H1 (cell line): ENCODE results near the gene CD164. TPM values are rescaled to one million over a fixed set of nuclear protein-coding genes. Genes with fewer than 3 reads are reported as not detected.

ENCODE experiments used
- CTCF ChIA-PET: fragments of 300-600 bp; sonication (Branson Sonifier 250); formaldehyde crosslinking; loops from one replicate; lab custom pipeline; 2021; ENCODE audit not compliant: partially characterized antibody; lab: Charles Lee
- POLR2A ChIA-PET: fragments of 300-600 bp; sonication (Branson Sonifier 250); formaldehyde crosslinking; loops from one replicate; lab custom pipeline; 2021; ENCODE audit warnings: inconsistent platforms; ENCODE audit not compliant: partially characterized antibody; lab: Charles Lee
- DNase-seq, 2 experiments: peaks; one replicate each; pipeline versions ENCODE4 v3.0.0 to v3.0.0-alpha.2; 2010 to 2022; ENCODE audit warnings: low spot score in 2 of 2, low read depth in 1 of 2, mixed read lengths in 1 of 2
- FAIRE-seq: peaks from 2 replicates; lab custom pipeline; 2011; peaks lifted over from hg19 to GRCh38; lab: Jason Lieb, UNC
- H2AFZ ChIP-seq: 2 replicates; pipeline ENCODE4 v1.8.1; 2012; ENCODE audit warnings: low read length, inconsistent platforms
- H2AK5ac ChIP-seq: 2 replicates; pipeline ENCODE4 v1.6.1; 2013; ENCODE audit warnings: low read depth, low read length
- H2BK120ac ChIP-seq: replicated peaks from 2 replicates; pipeline ENCODE3; 2013; ENCODE audit warnings: low read depth, low read length, inconsistent platforms
- H2BK12ac ChIP-seq: 2 replicates; pipeline ENCODE4 v1.6.1; 2013; ENCODE audit warnings: low read depth, low read length
- H2BK15ac ChIP-seq: 2 replicates; pipeline ENCODE4 v1.6.1; 2013; ENCODE audit warnings: low read length
- H2BK20ac ChIP-seq: 2 replicates; pipeline ENCODE4 v1.6.1; 2013; ENCODE audit warnings: low read length
- H2BK5ac ChIP-seq: 2 replicates; pipeline ENCODE4 v1.6.1; 2013; ENCODE audit warnings: low read depth, low read length
- H3K14ac ChIP-seq: 2 replicates; pipeline ENCODE4 v1.6.1; 2013; ENCODE audit warnings: inconsistent platforms; ENCODE audit not compliant: insufficient read length
- H3K18ac ChIP-seq: 2 replicates; pipeline ENCODE4 v1.6.1; 2013; ENCODE audit warnings: low read length; ENCODE audit errors: extremely low read depth
- H3K23ac ChIP-seq: 2 replicates; pipeline ENCODE4 v1.6.1; 2013; ENCODE audit warnings: inconsistent platforms; ENCODE audit not compliant: insufficient read length
- H3K23me2 ChIP-seq: 2 replicates; pipeline ENCODE4 v1.6.1; 2013; ENCODE audit warnings: low read depth, low read length
- H3K27ac ChIP-seq: 2 replicates; pipeline ENCODE4 v1.6.1; 2011; ENCODE audit warnings: low read depth, low read length, inconsistent platforms
- H3K27me3 ChIP-seq, 4 experiments: replicated peaks in 1 of 4; 1 replicate in 1 of 4; 2 replicates in 3 of 4; pipeline versions ENCODE4 v1.6.1 to v1.8.1; 2011 to 2013; ENCODE audit warnings: low read length in 3 of 4, mild to moderate bottlenecking in 3 of 4, inconsistent platforms in 2 of 4, mixed read lengths in 2 of 4, moderate library complexity in 1 of 4; ENCODE audit not compliant: control insufficient read depth in 3 of 4, insufficient read depth in 3 of 4; ENCODE audit errors: extremely low read depth in 1 of 4
- H3K36me3 ChIP-seq, 4 experiments: 2 replicates each; pipeline versions ENCODE4 v1.6.1 to v1.8.1; 2011 to 2013; ENCODE audit warnings: mild to moderate bottlenecking in 4 of 4, low read length in 3 of 4, moderate library complexity in 2 of 4, control low read depth in 1 of 4, inconsistent platforms in 1 of 4; ENCODE audit not compliant: insufficient read depth in 4 of 4, control insufficient read depth in 2 of 4
- H3K4ac ChIP-seq: replicated peaks from 2 replicates; pipeline ENCODE3; 2013; ENCODE audit warnings: low read length, low read depth, mixed read lengths, inconsistent platforms; ENCODE audit not compliant: insufficient read length
- H3K4me1 ChIP-seq, 4 experiments: replicated peaks in 1 of 4; 1 replicate in 1 of 4; 2 replicates in 3 of 4; pipeline versions ENCODE4 v1.6.1 to v1.8.1; 2011 to 2013; ENCODE audit warnings: low read length in 3 of 4, inconsistent platforms in 2 of 4, mixed read lengths in 1 of 4; ENCODE audit not compliant: insufficient read depth in 4 of 4, control insufficient read depth in 3 of 4
- H3K4me2 ChIP-seq, 2 experiments: 2 replicates each; pipeline versions ENCODE4 v1.6.1 to v1.8.1; 2011 to 2013; ENCODE audit warnings: low read depth in 2 of 2, low read length in 2 of 2, control low read depth in 1 of 2, inconsistent platforms in 1 of 2, mild to moderate bottlenecking in 1 of 2; ENCODE audit not compliant: insufficient read depth in 1 of 2
- H3K4me3 ChIP-seq, 4 experiments: fragments of 200-600, 300-600 bp in 1 of 4; sonication (generic), shearing (Covaris generic), sonication (Bioruptor Twin) in 1 of 4; 2 replicates each; pipeline versions ENCODE4 v1.5.1 to v1.8.1; 2011 to 2016; ENCODE audit warnings: low read length in 4 of 4, low read depth in 3 of 4, control low read depth in 2 of 4, inconsistent platforms in 2 of 4, mild to moderate bottlenecking in 2 of 4, mixed read lengths in 1 of 4, moderate library complexity in 1 of 4; ENCODE audit not compliant: insufficient read depth in 2 of 4; ENCODE audit errors: extremely low read depth in 1 of 4
- H3K56ac ChIP-seq: replicated peaks from 2 replicates; pipeline ENCODE3; 2013; ENCODE audit warnings: low read depth, mild to moderate bottlenecking, mixed read lengths, low read length, inconsistent platforms; ENCODE audit not compliant: insufficient read length
- H3K79me1 ChIP-seq: 2 replicates; pipeline ENCODE4 v1.6.1; 2013; ENCODE audit warnings: low read depth, low read length, control low read depth
- H3K79me2 ChIP-seq, 2 experiments: 2 replicates each; pipeline versions ENCODE4 v1.6.1 to v1.8.1; 2012 to 2013; ENCODE audit warnings: low read length in 2 of 2, mild to moderate bottlenecking in 2 of 2, inconsistent platforms in 1 of 2; ENCODE audit not compliant: insufficient read depth in 2 of 2, control insufficient read depth in 1 of 2
- H3K9ac ChIP-seq, 4 experiments: replicated peaks in 1 of 4; 1 replicate in 1 of 4; 2 replicates in 3 of 4; pipeline versions ENCODE4 v1.6.1 to v1.8.1; 2011 to 2013; ENCODE audit warnings: low read depth in 3 of 4, low read length in 3 of 4, control low read depth in 2 of 4, mild to moderate bottlenecking in 2 of 4, moderate library complexity in 2 of 4, inconsistent platforms in 1 of 4; ENCODE audit errors: extremely low read depth in 1 of 4
- H3K9me3 ChIP-seq, 2 experiments: 2 replicates each; pipeline versions ENCODE4 v1.6.1 to v1.8.1; 2012 to 2013; ENCODE audit warnings: mild to moderate bottlenecking in 2 of 2, moderate library complexity in 2 of 2, control low read depth in 1 of 2, inconsistent platforms in 1 of 2, low read depth in 1 of 2, low read length in 1 of 2, mixed read lengths in 1 of 2; ENCODE audit not compliant: insufficient read depth in 2 of 2
- H4K20me1 ChIP-seq, 2 experiments: replicated peaks in 1 of 2; 2 replicates each; pipeline versions ENCODE3 to v1.8.1; 2011 to 2013; ENCODE audit warnings: inconsistent platforms in 2 of 2, low read length in 2 of 2, mild to moderate bottlenecking in 1 of 2; ENCODE audit not compliant: insufficient read depth in 2 of 2, control insufficient read depth in 1 of 2
- H4K5ac ChIP-seq: 2 replicates; pipeline ENCODE4 v1.6.1; 2013; ENCODE audit warnings: low read length, low read depth, mixed read lengths, inconsistent platforms; ENCODE audit not compliant: insufficient read length
- H4K8ac ChIP-seq: 2 replicates; pipeline ENCODE4 v1.8.0; 2013; ENCODE audit warnings: mild to moderate bottlenecking, moderate library complexity, low read length, inconsistent platforms; ENCODE audit not compliant: insufficient read depth; ENCODE audit errors: extremely low read depth
- H4K91ac ChIP-seq: replicated peaks from 2 replicates; pipeline ENCODE3; 2013; ENCODE audit warnings: low read length, mixed read lengths, inconsistent platforms; ENCODE audit not compliant: insufficient read length
- ATF3 ChIP-seq: IDR thresholded peaks from 2 replicates; pipeline ENCODE4 v1.6.1; 2011; ENCODE audit warnings: low read depth, mild to moderate bottlenecking, low read length; ENCODE audit not compliant: insufficient read depth
- BACH1 ChIP-seq: IDR thresholded peaks from 2 replicates; pipeline ENCODE4 v1.6.1; 2012; ENCODE audit warnings: low read length, improper control_type of control experiment
- BRCA1 ChIP-seq: IDR thresholded peaks from 2 replicates; pipeline ENCODE4 v1.6.1; 2012; ENCODE audit warnings: low read depth, low read length, improper control_type of control experiment
- CHD2 ChIP-seq: IDR thresholded peaks from 2 replicates; pipeline ENCODE4 v1.6.1; 2012; ENCODE audit warnings: low read length, improper control_type of control experiment
- CREB1 ChIP-seq: IDR thresholded peaks from 2 replicates; pipeline ENCODE4 v1.6.1; 2012; ENCODE audit warnings: inconsistent platforms
- CTBP2 ChIP-seq: IDR thresholded peaks from 2 replicates; pipeline ENCODE4 v1.7.0; 2011; ENCODE audit warnings: borderline replicate concordance, mild to moderate bottlenecking, moderate library complexity, mixed read lengths, low read length; ENCODE audit not compliant: insufficient read depth, insufficient read length
- JUND ChIP-seq: IDR thresholded peaks from 2 replicates; pipeline ENCODE4 v1.6.1; 2011; ENCODE audit warnings: mild to moderate bottlenecking, improper control_type of control experiment, low read length
- KDM4A ChIP-seq: IDR thresholded peaks from one replicate; pipeline ENCODE4 v1.7.1; 2012; ENCODE audit warnings: low read depth, mild to moderate bottlenecking, moderate library complexity, low read length, inconsistent platforms; ENCODE audit not compliant: severe bottlenecking
- MAFK ChIP-seq: IDR thresholded peaks from 2 replicates; pipeline ENCODE4 v1.6.1; 2012; ENCODE audit warnings: low read depth, mild to moderate bottlenecking, improper control_type of control experiment, low read length
- POU5F1 ChIP-seq: IDR thresholded peaks from 2 replicates; pipeline ENCODE4 v1.6.1; 2011; ENCODE audit warnings: low read depth, mild to moderate bottlenecking, low read length, moderate library complexity
- RFX5 ChIP-seq: IDR thresholded peaks from 2 replicates; pipeline ENCODE4 v1.6.1; 2011; ENCODE audit warnings: low read depth, low read length, improper control_type of control experiment, borderline replicate concordance
- RXRA ChIP-seq: IDR thresholded peaks from 2 replicates; pipeline ENCODE4 v1.6.1; 2011; ENCODE audit warnings: low read depth, mild to moderate bottlenecking, low read length, moderate library complexity; ENCODE audit not compliant: insufficient read depth
- SAP30 ChIP-seq: fragments of 300-600 bp; sonication (generic); IDR thresholded peaks from 2 replicates; pipeline ENCODE4 v1.7.1; 2012; ENCODE audit warnings: low read length, moderate library complexity, mild to moderate bottlenecking, inconsistent platforms; ENCODE audit not compliant: insufficient read depth, insufficient replicate concordance
- SP1 ChIP-seq: IDR thresholded peaks from 2 replicates; pipeline ENCODE4 v1.6.1; 2011; ENCODE audit warnings: low read depth, low read length
- TCF12 ChIP-seq: IDR thresholded peaks from 2 replicates; pipeline ENCODE4 v1.6.1; 2011; ENCODE audit warnings: low read depth, mild to moderate bottlenecking, low read length
- YY1 ChIP-seq: IDR thresholded peaks from 2 replicates; pipeline ENCODE4 v1.6.1; 2011; ENCODE audit warnings: low read depth, mild to moderate bottlenecking, low read length
- WGBS, 2 experiments: shearing (Covaris generic) in 1 of 2; methylation state at CpG; one replicate each; pipeline versions ENCODE4 v1.1.6 to v1.1.7; 2013 to 2015; ENCODE audit warnings: low lambda C conversion rate in 2 of 2, mixed read lengths in 2 of 2, inconsistent platforms in 1 of 2, low coverage in 1 of 2, missing lambda C conversion rate in 1 of 2; ENCODE audit not compliant: insufficient replicate concordance in 2 of 2, insufficient coverage in 1 of 2, insufficient read length in 1 of 2; ENCODE audit errors: extremely low coverage in 1 of 2, missing lambda C conversion rate in 1 of 2; 5-methylcytosine and 5-hydroxymethylcytosine counted together
- polyA plus RNA-seq, 7 experiments: library from polyadenylated mRNA; depleted of rRNA in 3 of 7; stranded (reverse) in 5 of 7; unstranded in 2 of 7; fragments of >200 nt in 5 of 7; fragments of 200-250 nt in 2 of 7; gene quantifications; 1 replicate in 5 of 7; 2 replicates in 1 of 7; 4 replicates in 1 of 7; pipeline versions ENCODE4 v1.2.1 to v1.2.3, GENCODE V29; 2011 to 2013; ENCODE audit warnings: missing spikeins in 2 of 7, mixed read lengths in 2 of 7
- total RNA-seq: library from RNA; stranded (reverse); fragmentation: NEBNext Ultra II Directional; extraction: Animal tissue kit (Norgen Biotek cat#: 25700); gene quantifications from 2 replicates; pipeline ENCODE4 v1.2.1, GENCODE V29; 2021

Gene CD164
- total and polyA plus RNA-seq, 2 of the 8 experiments (the other 6 are each of a cell fraction or from before 2014, with no cell fraction given), result 69.3 to 94.3 TPM

- H3K4me3 ChIP-seq, result no peak overlapping the region
- no peaks in the 10 kb centered on the region for H3K79me2 ChIP-seq
- no peaks in the 10 kb centered on the region for H3K36me3 ChIP-seq
- H4K91ac ChIP-seq, result no peak overlapping the region
- H4K20me1 ChIP-seq, result no peaks in the 10 kb centered on the region
- no peak overlapping the region for H3K9ac ChIP-seq
- ChIA-PET POLR2A (no interaction called here), CTCF (interaction anchor here (1.0 to 1.1 kb wide), 3 partner anchors 9 to 190 kb away, joined by 3 read pairs; no protein-coding TSS in a partner anchor)
- H3K23me2 ChIP-seq, result no peaks in the 10 kb centered on the region
- 88% methylated on average over 4 of the region's 4 CpGs; no CpG with 5 or more reads in 1 of the 2 experiments for WGBS, 2 experiments
- H3K4me1 ChIP-seq, result no peaks in the 10 kb centered on the region
- no peak overlapping the region for H2BK12ac ChIP-seq
- H3K27me3 ChIP-seq, result no peaks in the 10 kb centered on the region; a peak in 1 of 7 replicates
- H3K4ac ChIP-seq, result no peak overlapping the region
- H2BK5ac ChIP-seq, result no peak overlapping the region
- no peak overlapping the region for H4K8ac ChIP-seq
- no peak overlapping the region for H2BK20ac ChIP-seq
- no peak overlapping the region for H3K56ac ChIP-seq
- no peak overlapping the region for H3K27ac ChIP-seq
- no peak overlapping the region for H3K18ac ChIP-seq
- no peaks in the 10 kb centered on the region for H3K79me1 ChIP-seq
- H4K5ac ChIP-seq, result no peak overlapping the region
- no peak for DNase-seq
- no peak for FAIRE-seq
- no peak overlapping the region for H3K14ac ChIP-seq
- no peak overlapping the region for H2AK5ac ChIP-seq
- no peak overlapping the region for H3K4me2 ChIP-seq
- no peak overlapping the region for H2BK120ac ChIP-seq
- no peak overlapping the region for H3K23ac ChIP-seq
- no peak overlapping the region for H2AFZ ChIP-seq
- no peak overlapping the region for H2BK15ac ChIP-seq
- H3K9me3 ChIP-seq, result no peaks in the 10 kb centered on the region
- TF ChIP-seq BACH1, result no peak
- no peak for TF ChIP-seq CHD2
- no peak for TF ChIP-seq KDM4A
- no peak for TF ChIP-seq BRCA1
- no peak for TF ChIP-seq CREB1
- no peak for TF ChIP-seq CTBP2
- TF ChIP-seq TCF12, result no peak
- TF ChIP-seq SP1, result no peak
- no peak for TF ChIP-seq ATF3
- TF ChIP-seq YY1, result no peak
- TF ChIP-seq MAFK, result no peak
- TF ChIP-seq RXRA, result no peak
- no peak for TF ChIP-seq RFX5
- no peak for TF ChIP-seq JUND
- no peak for TF ChIP-seq SAP30
- TF ChIP-seq POU5F1, result no peak
Observed at GRCh38 chr6:109345986-109346385, 36.3 kb downstream of the CD164 start.
